Endothelial cell of umbilical vein (primary cell): Measurements from ENCODE around the gene PID1. TPM values are rescaled to one million over a fixed set of nuclear protein-coding genes. Genes with fewer than 3 reads are reported as not detected.

Experiments
- BruUV-seq: library from RNA; stranded (reverse); fragments of 400-500 nt; replicated peaks from 2 replicates; lab custom pipeline; 2021; lab: Mats Ljungman, UMichigan
- CTCF ChIA-PET: fragments of 300-600, 350-600 bp; sonication (Branson Sonifier 250); formaldehyde crosslinking; loops from one replicate; lab custom pipeline; 2021; ENCODE audit warnings: antibody characterized with exemption, inconsistent platforms; lab: Charles Lee
- POLR2A ChIA-PET: fragments of 300-600, 350-600 bp; sonication (Branson Sonifier 250); formaldehyde crosslinking; loops from one replicate; lab custom pipeline; 2021; ENCODE audit warnings: antibody characterized with exemption, inconsistent platforms; lab: Charles Lee
- DNase-seq: peaks from one replicate; pipeline ENCODE4 v3.0.0-alpha.2; 2011; ENCODE audit warnings: low read depth, low spot score
- FAIRE-seq: peaks from 2 replicates; lab custom pipeline; 2011; peaks lifted over from hg19 to GRCh38; lab: Jason Lieb, UNC
- H2AFZ ChIP-seq: 2 replicates; pipeline ENCODE4 v1.6.0; 2012; ENCODE audit warnings: low read depth, low read length, control low read depth, inconsistent platforms
- H3K27ac ChIP-seq: 2 replicates; pipeline ENCODE4 v1.5.1; 2011; ENCODE audit warnings: low read depth, mild to moderate bottlenecking, control low read depth, low read length, moderate library complexity; ENCODE audit not compliant: insufficient read depth
- H3K27me3 ChIP-seq, 2 experiments: 2 replicates each; pipeline versions ENCODE4 v1.6.0 to v1.6.1; 2011; ENCODE audit warnings: low read length in 2 of 2, mixed read lengths in 1 of 2; ENCODE audit not compliant: control insufficient read depth in 2 of 2, insufficient read depth in 2 of 2
- H3K36me3 ChIP-seq, 2 experiments: 2 replicates in 1 of 2; 3 replicates in 1 of 2; pipeline ENCODE4 v1.5.1; 2011; ENCODE audit warnings: low read length in 2 of 2, mild to moderate bottlenecking in 1 of 2, moderate library complexity in 1 of 2; ENCODE audit not compliant: control insufficient read depth in 2 of 2, insufficient read depth in 2 of 2; ENCODE audit errors: extremely low read depth in 1 of 2
- H3K4me1 ChIP-seq: 3 replicates; pipeline ENCODE4 v1.5.1; 2011; ENCODE audit warnings: mild to moderate bottlenecking, low read length; ENCODE audit not compliant: control insufficient read depth, insufficient read depth; ENCODE audit errors: extremely low read depth
- H3K4me2 ChIP-seq: 2 replicates; pipeline ENCODE4 v1.6.1; 2011; ENCODE audit warnings: low read length, control low read depth, mixed read lengths; ENCODE audit not compliant: insufficient read depth
- H3K4me3 ChIP-seq, 3 experiments: fragments of 200-600 bp in 1 of 3; sonication (generic), shearing (Covaris generic) in 1 of 3; replicated peaks in 1 of 3; 2 replicates each; pipeline ENCODE4 v1.5.1; 2011 to 2016; ENCODE audit warnings: control low read depth in 3 of 3, low read length in 3 of 3, mild to moderate bottlenecking in 2 of 3, inconsistent platforms in 1 of 3, low read depth in 1 of 3, moderate library complexity in 1 of 3; ENCODE audit not compliant: insufficient read depth in 1 of 3
- H3K79me2 ChIP-seq: 2 replicates; pipeline ENCODE4 v1.6.0; 2012; ENCODE audit warnings: low read length, inconsistent platforms; ENCODE audit not compliant: control insufficient read depth, insufficient read depth
- H3K9ac ChIP-seq: replicated peaks from 2 replicates; pipeline ENCODE3; 2011; ENCODE audit warnings: low read length, control low read depth; ENCODE audit not compliant: insufficient read depth; ENCODE audit errors: extremely low read depth
- H3K9me1 ChIP-seq: replicated peaks from 3 replicates; pipeline ENCODE4 v1.6.0; 2011; ENCODE audit warnings: mild to moderate bottlenecking, low read length; ENCODE audit not compliant: control insufficient read depth, insufficient read depth; ENCODE audit errors: extremely low read depth
- H3K9me3 ChIP-seq: replicated peaks from 2 replicates; pipeline ENCODE4 v1.5.1; 2012; ENCODE audit warnings: low read length, inconsistent platforms; ENCODE audit not compliant: control insufficient read depth, insufficient read depth
- H4K20me1 ChIP-seq: replicated peaks from 2 replicates; pipeline ENCODE3; 2011; ENCODE audit warnings: mild to moderate bottlenecking, low read length; ENCODE audit not compliant: control insufficient read depth, insufficient read depth; ENCODE audit errors: extremely low read depth
- CTCF ChIP-seq, 2 donors: IDR thresholded peaks; 1 replicate in 1 of 2; 2 replicates in 1 of 2; pipeline ENCODE4 v1.5.1; 2011; ENCODE audit warnings: low read length in 2 of 2, mild to moderate bottlenecking in 2 of 2, moderate library complexity in 2 of 2, control low read depth in 1 of 2, inconsistent platforms in 1 of 2, low read depth in 1 of 2; ENCODE audit not compliant: insufficient read depth in 1 of 2; ENCODE audit errors: extremely low read depth in 1 of 2
- EZH2 ChIP-seq: IDR thresholded peaks from 2 replicates; pipeline ENCODE4 v1.6.1; 2012; ENCODE audit warnings: borderline replicate concordance, low read depth, mild to moderate bottlenecking, moderate library complexity, low read length, inconsistent platforms; ENCODE audit not compliant: severe bottlenecking
- FOS ChIP-seq: IDR thresholded peaks from 2 replicates; pipeline ENCODE4 v1.6.1; 2011; ENCODE audit warnings: mild to moderate bottlenecking, low read length, moderate library complexity, borderline replicate concordance; ENCODE audit not compliant: insufficient read depth
- GATA2 ChIP-seq: IDR thresholded peaks from 2 replicates; pipeline ENCODE4 v1.7.0; 2011; ENCODE audit warnings: low read depth, mild to moderate bottlenecking, moderate library complexity, mixed read lengths, low read length; ENCODE audit not compliant: insufficient read length, insufficient read depth
- JUN ChIP-seq: IDR thresholded peaks from 2 replicates; pipeline ENCODE4 v1.6.1; 2011; ENCODE audit warnings: borderline replicate concordance, low read depth; ENCODE audit not compliant: insufficient read length, insufficient read depth
- MYC ChIP-seq: IDR thresholded peaks from one replicate; pipeline ENCODE4 v1.6.1; 2011; ENCODE audit warnings: mild to moderate bottlenecking, low read depth, low read length
- POLR2A ChIP-seq: IDR thresholded peaks from 2 replicates; pipeline ENCODE4 v1.6.1; 2012; ENCODE audit warnings: low read depth, mild to moderate bottlenecking, control low read depth, low read length
- POLR2AphosphoS5 ChIP-seq: IDR thresholded peaks from 2 replicates; pipeline ENCODE4 v1.6.1; 2012; ENCODE audit warnings: low read depth, mild to moderate bottlenecking, control low read depth, low read length, moderate library complexity; ENCODE audit not compliant: insufficient read depth
- dilution Hi-C: fragments of 300-500 bp; cut with MboI; formaldehyde crosslinking; loops from one replicate; pipeline ENCODE4 v1.15.0; 2019; ENCODE audit warnings: low sequenced_read_pairs; ENCODE audit not compliant: extremely low pct_ligation_motif_present
- intact Hi-C: fragments of 100-400 bp; cut with micrococcal nuclease; formaldehyde crosslinking; loops from one replicate; pipeline ENCODE4 v1.10.0; 2022
- polyA plus RNA-seq, 4 experiments: library from polyadenylated mRNA; depleted of rRNA in 3 of 4; stranded (reverse) in 3 of 4; unstranded in 1 of 4; fragments of >200 nt; gene quantifications; 2 replicates each; pipeline versions ENCODE4 v1.2.1 to v1.2.3, GENCODE V29; 2011 to 2012; ENCODE audit warnings: missing spikeins in 1 of 4
- total RNA-seq: library from RNA; stranded (reverse); gene quantifications from 2 replicates; pipeline ENCODE4 v1.2.3, GENCODE V29; 2021
- TF ChIP-seq, protein P1 (sequence below): IDR thresholded peaks from 2 replicates; pipeline ENCODE4 v1.6.1; 2011; ENCODE audit not compliant: insufficient read depth, insufficient read length

Gene PID1
- total and polyA plus RNA-seq, 2 donors (not counting 3 experiments of a cell fraction or from before 2014, with no cell fraction given) = not detected

- CTCF ChIA-PET = no interaction called here
- DNase-seq = no peak
- Histone ChIP-seq H2AFZ (no peak overlapping the region), H3K4me3 (no peak overlapping the region), H3K9ac (no peak overlapping the region), H3K9me3 (peaks cover 3% of the 10 kb centered on the region), H3K36me3 (no peaks in the 10 kb centered on the region), H4K20me1 (no peaks in the 10 kb centered on the region), H3K4me1 (no peaks in the 10 kb centered on the region), H3K27me3 (no peaks in the 10 kb centered on the region), H3K79me2 (no peaks in the 10 kb centered on the region), H3K9me1 (no peaks in the 10 kb centered on the region), H3K27ac (no peak overlapping the region), H3K4me2 (no peak overlapping the region)
- BruUV-seq = no TSS peak
- dilution Hi-C loops (no loop called here), intact Hi-C loops (no loop called here)
- TF ChIP-seq FOS = no peak
- TF ChIP-seq JUN = no peak
- TF ChIP-seq MYC = no peak
- TF ChIP-seq, protein P1, sequence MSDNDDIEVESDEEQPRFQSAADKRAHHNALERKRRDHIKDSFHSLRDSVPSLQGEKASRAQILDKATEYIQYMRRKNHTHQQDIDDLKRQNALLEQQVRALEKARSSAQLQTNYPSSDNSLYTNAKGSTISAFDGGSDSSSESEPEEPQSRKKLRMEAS = no peak
- TF ChIP-seq GATA2 = no peak
- no peak for TF ChIP-seq POLR2AphosphoS5
- TF ChIP-seq POLR2A = no peak
- no peak for TF ChIP-seq EZH2
- TF ChIP-seq CTCF (IDR thresholded peaks at IDR 0.05; ENCODE audit: extremely low read depth in 1 of 2, insufficient read depth in 1 of 2, low read depth in 1 of 2, low read length in 2 of 2) = no peak
- no peak for FAIRE-seq
- POLR2A ChIA-PET = no interaction called here
Measured at GRCh38 chr2:229132236-229132635, 138.9 kb downstream of the PID1 start.
